H1 (cell line): ENCODE data around the gene KRTAP9-7. TPM values are rescaled to one million over a fixed set of nuclear protein-coding genes. Genes with fewer than 3 reads are reported as not detected.

ENCODE experiments used
- polyA plus RNA-seq, 7 experiments: library from polyadenylated mRNA; depleted of rRNA in 3 of 7; stranded (reverse) in 5 of 7; unstranded in 2 of 7; fragments of >200 nt in 5 of 7; fragments of 200-250 nt in 2 of 7; gene quantifications; 1 replicate in 5 of 7; 2 replicates in 1 of 7; 4 replicates in 1 of 7; pipeline versions ENCODE4 v1.2.1 to v1.2.3, GENCODE V29; 2011 to 2013; ENCODE audit warnings: missing spikeins in 2 of 7, mixed read lengths in 2 of 7
- small RNA-seq: library from polyadenylated mRNA; stranded (forward); fragments of <200 nt; extraction: miRNeasy Mini kit (QIAGEN cat#:217004); gene quantifications from one replicate; pipeline ENCODE3, GENCODE V24; 2013; ENCODE audit not compliant: insufficient read depth
- total RNA-seq: library from RNA; stranded (reverse); fragmentation: NEBNext Ultra II Directional; extraction: Animal tissue kit (Norgen Biotek cat#: 25700); gene quantifications from 2 replicates; pipeline ENCODE4 v1.2.1, GENCODE V29; 2021

The KRTAP9-7 gene
- total and polyA plus RNA-seq, 2 of the 8 experiments (the other 6 are each of a cell fraction or from before 2014, with no cell fraction given) = not detected

Small RNA genes lying within 50 kb of the gene (small RNA-seq; reads per million reads assigned to genes)
- gene KRTAP9-10P = not detected

Other genes starting within 250 kb of the KRTAP9-7 start
Only the 30 nearest of the 41 such genes appear.
- gene KRTAP4-7, start 191.5 kb upstream of the KRTAP9-7 start, total RNA-seq = not detected in 2 replicates
- not detected in 2 replicates for gene KRTAP4-7, start 191.5 kb upstream of the KRTAP9-7 start, polyA plus RNA-seq (2011; rRNA removed)
- gene KRTAP4-8, start 177.6 kb upstream of the KRTAP9-7 start, total RNA-seq = not detected in 2 replicates
- not detected in 2 replicates for gene KRTAP4-8, start 177.6 kb upstream of the KRTAP9-7 start, polyA plus RNA-seq (2011; rRNA removed)
- not detected in 2 replicates for gene KRTAP4-16, start 173.5 kb upstream of the KRTAP9-7 start, total RNA-seq
- gene KRTAP4-16, start 173.5 kb upstream of the KRTAP9-7 start, polyA plus RNA-seq (2011; rRNA removed) = not detected in 2 replicates
- gene KRTAP4-9, start 170.3 kb upstream of the KRTAP9-7 start, total RNA-seq = not detected in 2 replicates
- gene KRTAP4-9, start 170.3 kb upstream of the KRTAP9-7 start, polyA plus RNA-seq (2011; rRNA removed) = 0.06 TPM in 1 of 2 replicates, not detected in the other
- gene KRTAP4-11, start 157.3 kb upstream of the KRTAP9-7 start, total RNA-seq = not detected in 2 replicates
- gene KRTAP4-11, start 157.3 kb upstream of the KRTAP9-7 start, polyA plus RNA-seq (2011; rRNA removed) = not detected in 2 replicates
- not detected in 2 replicates for gene KRTAP4-12, start 151.5 kb upstream of the KRTAP9-7 start, total RNA-seq
- not detected in 2 replicates for gene KRTAP4-12, start 151.5 kb upstream of the KRTAP9-7 start, polyA plus RNA-seq (2011; rRNA removed)
- not detected in 2 replicates for gene KRTAP4-6, start 135.2 kb upstream of the KRTAP9-7 start, total RNA-seq
- not detected in 2 replicates for gene KRTAP4-6, start 135.2 kb upstream of the KRTAP9-7 start, polyA plus RNA-seq (2011; rRNA removed)
- gene KRTAP4-5, start 125.9 kb upstream of the KRTAP9-7 start, total RNA-seq = not detected in 2 replicates
- gene KRTAP4-5, start 125.9 kb upstream of the KRTAP9-7 start, polyA plus RNA-seq (2011; rRNA removed) = not detected in 2 replicates
- gene KRTAP4-4, start 115.0 kb upstream of the KRTAP9-7 start, total RNA-seq = not detected in 2 replicates
- not detected in 2 replicates for gene KRTAP4-4, start 115.0 kb upstream of the KRTAP9-7 start, polyA plus RNA-seq (2011; rRNA removed)
- not detected in 2 replicates for gene KRTAP4-3, start 107.5 kb upstream of the KRTAP9-7 start, total RNA-seq
- gene KRTAP4-3, start 107.5 kb upstream of the KRTAP9-7 start, polyA plus RNA-seq (2011; rRNA removed) = not detected in 2 replicates
- not detected in 2 replicates for gene KRTAP4-2, start 97.5 kb upstream of the KRTAP9-7 start, total RNA-seq
- not detected in 2 replicates for gene KRTAP4-2, start 97.5 kb upstream of the KRTAP9-7 start, polyA plus RNA-seq (2011; rRNA removed)
- not detected in 2 replicates for gene KRTAP4-1, start 90.8 kb upstream of the KRTAP9-7 start, total RNA-seq
- gene KRTAP4-1, start 90.8 kb upstream of the KRTAP9-7 start, polyA plus RNA-seq (2011; rRNA removed) = 0.16 TPM in 1 of 2 replicates, not detected in the other
- gene KRTAP9-1, start 85.8 kb upstream of the KRTAP9-7 start, total RNA-seq = not detected in 2 replicates
- not detected in 2 replicates for gene KRTAP9-1, start 85.8 kb upstream of the KRTAP9-7 start, polyA plus RNA-seq (2011; rRNA removed)
- gene KRTAP9-2, start 49.0 kb upstream of the KRTAP9-7 start, total RNA-seq = not detected in 2 replicates
- gene KRTAP9-2, start 49.0 kb upstream of the KRTAP9-7 start, polyA plus RNA-seq (2011; rRNA removed) = not detected in 2 replicates
- not detected in 2 replicates for gene KRTAP9-3, start 43.2 kb upstream of the KRTAP9-7 start, total RNA-seq
- not detected in 2 replicates for gene KRTAP9-3, start 43.2 kb upstream of the KRTAP9-7 start, polyA plus RNA-seq (2011; rRNA removed)
- not detected in 2 replicates for gene KRTAP9-8, start 37.7 kb upstream of the KRTAP9-7 start, total RNA-seq
- gene KRTAP9-8, start 37.7 kb upstream of the KRTAP9-7 start, polyA plus RNA-seq (2011; rRNA removed) = not detected in 2 replicates
- gene KRTAP9-4, start 26.0 kb upstream of the KRTAP9-7 start, total RNA-seq = not detected in 2 replicates
- gene KRTAP9-4, start 26.0 kb upstream of the KRTAP9-7 start, polyA plus RNA-seq (2011; rRNA removed) = 0.13 TPM in 1 of 2 replicates, not detected in the other
- gene KRTAP9-9, start 20.3 kb upstream of the KRTAP9-7 start, total RNA-seq = not detected in 2 replicates
- gene KRTAP9-9, start 20.3 kb upstream of the KRTAP9-7 start, polyA plus RNA-seq (2011; rRNA removed) = not detected in 2 replicates
- not detected in 2 replicates for gene KRTAP9-6, start 10.3 kb upstream of the KRTAP9-7 start, total RNA-seq
- gene KRTAP9-6, start 10.3 kb upstream of the KRTAP9-7 start, polyA plus RNA-seq (2011; rRNA removed) = not detected in 2 replicates
- not detected in 2 replicates for gene KRTAP29-1, start 27.2 kb downstream of the KRTAP9-7 start, total RNA-seq
- gene KRTAP29-1, start 27.2 kb downstream of the KRTAP9-7 start, polyA plus RNA-seq (2011; rRNA removed) = not detected in 2 replicates
- gene KRTAP16-1, start 33.6 kb downstream of the KRTAP9-7 start, total RNA-seq = not detected in 2 replicates
- gene KRTAP16-1, start 33.6 kb downstream of the KRTAP9-7 start, polyA plus RNA-seq (2011; rRNA removed) = not detected in 2 replicates
- gene KRTAP17-1, start 40.0 kb downstream of the KRTAP9-7 start, total RNA-seq = not detected in 2 replicates
- not detected in 2 replicates for gene KRTAP17-1, start 40.0 kb downstream of the KRTAP9-7 start, polyA plus RNA-seq (2011; rRNA removed)
- gene KRT33A, start 75.1 kb downstream of the KRTAP9-7 start, total RNA-seq = not detected in 2 replicates
- not detected in 2 replicates for gene KRT33A, start 75.1 kb downstream of the KRTAP9-7 start, polyA plus RNA-seq (2011; rRNA removed)
- not detected in 2 replicates for gene KRT33B, start 94.1 kb downstream of the KRTAP9-7 start, total RNA-seq
- gene KRT33B, start 94.1 kb downstream of the KRTAP9-7 start, polyA plus RNA-seq (2011; rRNA removed) = not detected in 2 replicates
- gene KRT34, start 106.6 kb downstream of the KRTAP9-7 start, total RNA-seq = not detected in 2 replicates
- not detected in 2 replicates for gene KRT34, start 106.6 kb downstream of the KRTAP9-7 start, polyA plus RNA-seq (2011; rRNA removed)
- not detected in 2 replicates for gene KRT31, start 121.9 kb downstream of the KRTAP9-7 start, total RNA-seq
- not detected in 2 replicates for gene KRT31, start 121.9 kb downstream of the KRTAP9-7 start, polyA plus RNA-seq (2011; rRNA removed)
- not detected in 2 replicates for gene KRT37, start 148.9 kb downstream of the KRTAP9-7 start, total RNA-seq
- gene KRT37, start 148.9 kb downstream of the KRTAP9-7 start, polyA plus RNA-seq (2011; rRNA removed) = not detected in 2 replicates
- not detected in 2 replicates for gene KRT38, start 165.3 kb downstream of the KRTAP9-7 start, total RNA-seq
- gene KRT38, start 165.3 kb downstream of the KRTAP9-7 start, polyA plus RNA-seq (2011; rRNA removed) = not detected in 2 replicates
- gene KRT32, start 191.7 kb downstream of the KRTAP9-7 start, total RNA-seq = not detected in 2 replicates
- gene KRT32, start 191.7 kb downstream of the KRTAP9-7 start, polyA plus RNA-seq (2011; rRNA removed) = not detected in 2 replicates
- gene KRT35, start 205.5 kb downstream of the KRTAP9-7 start, total RNA-seq = not detected in 2 replicates
- not detected in 2 replicates for gene KRT35, start 205.5 kb downstream of the KRTAP9-7 start, polyA plus RNA-seq (2011; rRNA removed)